CD14-positive monocyte (primary cell): ENCODE results near the gene LYSMD3. TPM values are rescaled to one million over a fixed set of nuclear protein-coding genes. Genes with fewer than 3 reads are reported as not detected.

ENCODE experiments used
- DNase-seq, 3 donors: peaks; one replicate each; pipeline ENCODE4 v3.0.0-alpha.2; 2011 to 2022
- H2AFZ ChIP-seq: 2 replicates; pipeline ENCODE4 v1.6.0; 2012; ENCODE audit warnings: mild to moderate bottlenecking, low read depth, low read length, inconsistent platforms; ENCODE audit not compliant: insufficient read depth, poor library complexity, severe bottlenecking
- H3K27ac ChIP-seq, 2 donors: 1 replicate in 1 of 2; 2 replicates in 1 of 2; pipeline ENCODE4 v1.5.1; 2012 to 2013; ENCODE audit warnings: low read length in 2 of 2, control low read depth in 1 of 2, inconsistent platforms in 1 of 2, low read depth in 1 of 2, mild to moderate bottlenecking in 1 of 2
- H3K27me3 ChIP-seq, 2 donors: one replicate each; pipeline versions ENCODE4 v1.6.0 to v1.6.1; 2011 to 2013; ENCODE audit warnings: low read length in 2 of 2; ENCODE audit not compliant: control insufficient read depth in 2 of 2, insufficient read depth in 2 of 2
- H3K36me3 ChIP-seq, 2 donors: replicated peaks in 1 of 2; 1 replicate in 1 of 2; 2 replicates in 1 of 2; pipeline versions ENCODE4 v1.5.1 to v1.6.1; 2012 to 2013; ENCODE audit warnings: low read length in 2 of 2, control low read depth in 1 of 2, inconsistent platforms in 1 of 2, mild to moderate bottlenecking in 1 of 2; ENCODE audit not compliant: insufficient read depth in 2 of 2, control insufficient read depth in 1 of 2
- H3K4me1 ChIP-seq, 2 donors: 1 replicate in 1 of 2; 2 replicates in 1 of 2; pipeline versions ENCODE4 v1.5.1 to v1.6.1; 2012 to 2013; ENCODE audit warnings: low read length in 2 of 2, control low read depth in 1 of 2, inconsistent platforms in 1 of 2, mild to moderate bottlenecking in 1 of 2, moderate library complexity in 1 of 2; ENCODE audit not compliant: insufficient read depth in 2 of 2, control insufficient read depth in 1 of 2
- H3K4me2 ChIP-seq: replicated peaks from 2 replicates; pipeline ENCODE3; 2012; ENCODE audit warnings: low read length, moderate library complexity, mild to moderate bottlenecking; ENCODE audit not compliant: poor library complexity, severe bottlenecking; ENCODE audit errors: extremely low read depth
- H3K4me3 ChIP-seq, 3 experiments: fragments of 200-600 bp in 1 of 3; sonication (generic) in 1 of 3; replicated peaks in 1 of 3; 1 replicate in 2 of 3; 2 replicates in 1 of 3; pipeline ENCODE4 v1.5.1; 2011 to 2013; ENCODE audit warnings: low read length in 3 of 3, mild to moderate bottlenecking in 3 of 3, control low read depth in 2 of 3, low read depth in 2 of 3, inconsistent platforms in 1 of 3, moderate library complexity in 1 of 3
- H3K79me2 ChIP-seq: 2 replicates; pipeline ENCODE4 v1.6.0; 2012; ENCODE audit warnings: mild to moderate bottlenecking, control low read depth, inconsistent platforms, low read length, moderate library complexity; ENCODE audit not compliant: insufficient read depth
- H3K9ac ChIP-seq: 2 replicates; pipeline ENCODE4 v1.6.0; 2017; ENCODE audit warnings: low read length, mild to moderate bottlenecking; ENCODE audit not compliant: insufficient read depth, poor library complexity, severe bottlenecking
- H3K9me3 ChIP-seq, 2 donors: replicated peaks in 1 of 2; 1 replicate in 1 of 2; 2 replicates in 1 of 2; pipeline versions ENCODE4 v1.5.1 to v1.6.1; 2012 to 2013; ENCODE audit warnings: low read length in 2 of 2, control low read depth in 1 of 2; ENCODE audit not compliant: control insufficient read depth in 1 of 2, insufficient read depth in 1 of 2
- H4K20me1 ChIP-seq: 2 replicates; pipeline ENCODE4 v1.6.0; 2012; ENCODE audit warnings: mild to moderate bottlenecking, low read length, control low read depth, moderate library complexity; ENCODE audit not compliant: insufficient read depth
- H3K27ac Mint-ChIP-seq, 7 donors: one replicate each; pipeline ENCODE4 v1.8.0; 2020; ENCODE audit warnings: mild to moderate bottlenecking in 7 of 7, mixed read lengths in 7 of 7, moderate library complexity in 6 of 7, inconsistent platforms in 2 of 7
- H3K27me3 Mint-ChIP-seq, 3 donors: one replicate each; pipeline ENCODE4 v1.8.0; 2021 to 2022; ENCODE audit warnings: low read depth in 3 of 3, mild to moderate bottlenecking in 3 of 3, mixed read lengths in 3 of 3, moderate library complexity in 3 of 3, inconsistent platforms in 1 of 3
- H3K36me3 Mint-ChIP-seq, 2 donors: one replicate each; pipeline ENCODE4 v1.8.0; 2020; ENCODE audit warnings: mixed read lengths in 2 of 2, inconsistent platforms in 1 of 2, mild to moderate bottlenecking in 1 of 2
- H3K4me1 Mint-ChIP-seq: one replicate; pipeline ENCODE4 v1.8.0; 2020; ENCODE audit warnings: mild to moderate bottlenecking, mixed read lengths
- H3K4me3 Mint-ChIP-seq, 2 donors: one replicate each; pipeline ENCODE4 v1.8.0; 2020; ENCODE audit warnings: mild to moderate bottlenecking in 2 of 2, mixed read lengths in 2 of 2, moderate library complexity in 1 of 2
- H3K9me3 Mint-ChIP-seq, 7 donors: one replicate each; pipeline ENCODE4 v1.8.0; 2020 to 2022; ENCODE audit warnings: mixed read lengths in 7 of 7, mild to moderate bottlenecking in 6 of 7, moderate library complexity in 6 of 7, inconsistent platforms in 2 of 7
- CTCF ChIP-seq: fragments of 200-600 bp; IDR thresholded peaks from one replicate; pipeline ENCODE4 v1.8.0; 2022; ENCODE audit warnings: antibody characterized with exemption, mild to moderate bottlenecking
- WGBS: methylation state at CpG from one replicate; pipeline ENCODE4 v1.1.5; 2013; ENCODE audit warnings: missing lambda C conversion rate; ENCODE audit not compliant: insufficient coverage; 5-methylcytosine and 5-hydroxymethylcytosine counted together
- intact Hi-C, 2 donors: fragments of 100-400 bp; cut with micrococcal nuclease; formaldehyde crosslinking; loops; one replicate each; pipeline versions ENCODE4 v1.15.0 to v1.15.1; 2023
- polyA plus RNA-seq, 3 donors: library from polyadenylated mRNA; depleted of rRNA in 1 of 3; unstranded in 2 of 3; stranded (reverse) in 1 of 3; fragments of 300-500 nt in 2 of 3; fragments of >200 nt in 1 of 3; fragmentation: Illumina TruSeq in 2 of 3; gene quantifications; 1 replicate in 2 of 3; 2 replicates in 1 of 3; pipeline ENCODE4 v1.2.3, GENCODE V29; 2012 to 2021

The LYSMD3 gene
- polyA plus RNA-seq, 3 donors, result 6.0 to 12.1 (median 8.4) TPM

- Histone ChIP-seq H2AFZ (no peak overlapping the region), H3K9me3 (no peaks in the 10 kb centered on the region), H3K27me3 (no peaks in the 10 kb centered on the region), H3K4me3 (no peak overlapping the region), H3K36me3 (no peaks in the 10 kb centered on the region), H3K27ac (no peak overlapping the region), H4K20me1 (no peaks in the 10 kb centered on the region), H3K4me2 (no peak overlapping the region), H3K4me1 (peaks cover 4 to 5% of the 10 kb centered on the region in 2 donors), H3K9ac (no peak overlapping the region), H3K79me2 (no peaks in the 10 kb centered on the region)
- no peak overlapping the region for H3K27ac Mint-ChIP-seq
- no peaks in the 10 kb centered on the region for H3K36me3 Mint-ChIP-seq
- H3K27me3 Mint-ChIP-seq, result peaks cover 3 to 5% (median 4%) of the 10 kb centered on the region in 3 donors
- no peak overlapping the region for H3K4me3 Mint-ChIP-seq
- DNase-seq, result no peak
- intact Hi-C loops, result loop anchor here in 1 of 2 donors (5.0 to 10.0 kb wide), 2 partner anchors 48 to 55 kb away; partner anchors contain the start of gene LYSMD3
- TF ChIP-seq CTCF, result no peak
- peaks cover 7% of the 10 kb centered on the region for H3K4me1 Mint-ChIP-seq
- peaks cover 0 to 4% (median 0%) of the 10 kb centered on the region in 7 donors for H3K9me3 Mint-ChIP-seq
Measured at GRCh38 chr5:90479611-90480385, 49.6 kb downstream of the LYSMD3 start.

GRCh38 chr5:90477621-90478215, 51.7 kb downstream of the LYSMD3 start:
- intact Hi-C loops, result loop anchor here in 1 of 2 donors (5.0 to 10.0 kb wide), 2 partner anchors 50 to 53 kb away; partner anchors contain the start of gene LYSMD3
- Histone ChIP-seq H3K27me3 (no peaks in the 10 kb centered on the region), H3K4me3 (no peak overlapping the region), H3K4me1 (peaks cover 18 to 22% of the 10 kb centered on the region in 2 donors), H3K9ac (no peak overlapping the region), H4K20me1 (no peaks in the 10 kb centered on the region), H3K79me2 (peaks cover 6% of the 10 kb centered on the region), H3K9me3 (no peaks in the 10 kb centered on the region), H2AFZ (peak overlapping the region; percentile 37), H3K4me2 (no peak overlapping the region), H3K36me3 (no peaks in the 10 kb centered on the region), H3K27ac (no peak overlapping the region)
- H3K27ac Mint-ChIP-seq, result peak overlapping the region in 1 of 7 donors; percentile 42
- H3K4me1 Mint-ChIP-seq, result peaks cover 22% of the 10 kb centered on the region
- TF ChIP-seq CTCF, result no peak
- no peak overlapping the region for H3K4me3 Mint-ChIP-seq
- peaks cover 6 to 7% (median 7%) of the 10 kb centered on the region in 3 donors for H3K27me3 Mint-ChIP-seq
- peaks cover 0 to 3% (median 0%) of the 10 kb centered on the region in 7 donors for H3K9me3 Mint-ChIP-seq
- no peaks in the 10 kb centered on the region for H3K36me3 Mint-ChIP-seq
- no peak for DNase-seq
- WGBS, result 83% methylated on average over 1 of the region's 8 CpGs
